GM21619 (cell line): ENCODE measurements around the gene HTR1D.
"Not testable (repeated sequence)": the region's sequence is repeated elsewhere in the genome, so short reads cannot be mapped to it uniquely, and the experiment has no call there.

Experiments
- ATAC-seq: cut with Tn5 transposase; IDR thresholded peaks from one replicate; pipeline ENCODE4 v1.9.1; 2021; ENCODE audit not compliant: unreplicated experiment

Gene HTR1D

GRCh38 chr1:23221107-23221506 is 3.8 kb upstream of the HTR1D start:
- no peak for ATAC-seq

- no peak for ATAC-seq
Measured at GRCh38 chr1:23216771-23217420, 406 bp downstream of the HTR1D start.

GRCh38 chr1:23215751-23216449 is 1.4 kb downstream of the HTR1D start:
- ATAC-seq: no peak

- ATAC-seq: no peak
Measured at GRCh38 chr1:23215291-23215690, 2.0 kb downstream of the HTR1D start.

GRCh38 chr1:23214640-23215039 is 2.7 kb downstream of the HTR1D start:
- ATAC-seq: no peak

GRCh38 chr1:23211955-23212354 is 5.3 kb downstream of the HTR1D start:
- ATAC-seq: no peak

- ATAC-seq: no peak
Measured at GRCh38 chr1:23210963-23211362, 6.3 kb downstream of the HTR1D start.

GRCh38 chr1:23210351-23210785 is 6.9 kb downstream of the HTR1D start:
- ATAC-seq: no peak

- ATAC-seq: no peak
Measured at GRCh38 chr1:23209770-23210169, 7.5 kb downstream of the HTR1D start.

GRCh38 chr1:23208527-23208926 is 8.8 kb downstream of the HTR1D start:
- ATAC-seq: no peak

- ATAC-seq: not testable (repeated sequence)
Measured at GRCh38 chr1:23207733-23208132, 9.6 kb downstream of the HTR1D start.

- no peak for ATAC-seq
Measured at GRCh38 chr1:23202263-23202749, 15.0 kb downstream of the HTR1D start.

GRCh38 chr1:23200883-23201282 is 16.4 kb downstream of the HTR1D start:
- no peak for ATAC-seq

- ATAC-seq: no peak
Measured at GRCh38 chr1:23198373-23198772, 18.9 kb downstream of the HTR1D start.

GRCh38 chr1:23196627-23197328 is 20.5 kb downstream of the HTR1D start:
- ATAC-seq: no peak

- ATAC-seq: no peak
Measured at GRCh38 chr1:23194119-23194984, 22.9 kb downstream of the HTR1D start.

- ATAC-seq: no peak
Measured at GRCh38 chr1:23193391-23194118, 23.7 kb downstream of the HTR1D start.

GRCh38 chr1:23191199-23191598 is 26.1 kb downstream of the HTR1D start:
- no peak for ATAC-seq

- not testable (repeated sequence) for ATAC-seq
Measured at GRCh38 chr1:23188936-23189452, 28.3 kb downstream of the HTR1D start.

- ATAC-seq: no peak
Measured at GRCh38 chr1:23188434-23188884, 28.8 kb downstream of the HTR1D start.
